HEK293 (cell line): Measurements from ENCODE around the gene MYT1.

Experiments
- CTCF ChIP-seq: fragments of 450-650 bp; formaldehyde crosslinking; IDR thresholded peaks from 2 replicates; pipeline ENCODE4 v1.5.1; 2016; ENCODE audit warnings: missing biosample characterization, missing genetic modification characterization
- HOXA7 ChIP-seq: sonication (generic); formaldehyde crosslinking; IDR thresholded peaks from 2 replicates; pipeline ENCODE4 v1.8.1; 2022; ENCODE audit warnings: missing genetic modification reagents, borderline replicate concordance
- HOXD13 ChIP-seq: sonication (generic); formaldehyde crosslinking; IDR thresholded peaks from 2 replicates; pipeline ENCODE4 v1.8.0; 2022; ENCODE audit warnings: missing genetic modification reagents, borderline replicate concordance
- REST ChIP-seq: fragments of 450-650 bp; formaldehyde crosslinking; IDR thresholded peaks from 2 replicates; pipeline ENCODE4 v1.5.1; 2016; ENCODE audit warnings: missing biosample characterization, missing genetic modification characterization
- SCRT2 ChIP-seq: fragments of 450-650 bp; formaldehyde crosslinking; IDR thresholded peaks from 2 replicates; pipeline ENCODE4 v1.5.1; 2016; ENCODE audit warnings: missing biosample characterization, missing genetic modification characterization
- SP3 ChIP-seq: fragments of 450-650 bp; formaldehyde crosslinking; IDR thresholded peaks from 2 replicates; pipeline ENCODE4 v1.5.1; 2016; ENCODE audit warnings: missing biosample characterization, missing genetic modification characterization
- SP7 ChIP-seq: fragments of 450-650 bp; formaldehyde crosslinking; IDR thresholded peaks from 2 replicates; pipeline ENCODE4 v1.5.1; 2016; ENCODE audit warnings: missing biosample characterization, missing genetic modification characterization
- TRIM28 ChIP-seq: IDR thresholded peaks from 2 replicates; pipeline ENCODE4 v1.6.1; 2011; ENCODE audit warnings: low read length, control low read depth, borderline replicate concordance
- ZBTB1 ChIP-seq: fragments of 450-650 bp; formaldehyde crosslinking; IDR thresholded peaks from 2 replicates; pipeline ENCODE4 v1.5.1; 2016; ENCODE audit warnings: missing biosample characterization, missing genetic modification characterization
- ZBTB21 ChIP-seq: fragments of 450-650 bp; formaldehyde crosslinking; IDR thresholded peaks from 2 replicates; pipeline ENCODE4 v1.5.1; 2017; ENCODE audit warnings: missing biosample characterization, missing genetic modification characterization
- ZBTB49 ChIP-seq: fragments of 450-650 bp; formaldehyde crosslinking; IDR thresholded peaks from 2 replicates; pipeline ENCODE4 v1.5.1; 2016; ENCODE audit warnings: missing biosample characterization, missing genetic modification characterization, low read depth
- ZNF121 ChIP-seq: fragments of 450-650 bp; formaldehyde crosslinking; IDR thresholded peaks from 2 replicates; pipeline ENCODE4 v1.5.1; 2016; ENCODE audit warnings: missing biosample characterization, missing genetic modification characterization
- ZNF155 ChIP-seq: fragments of 450-650 bp; formaldehyde crosslinking; IDR thresholded peaks from 2 replicates; pipeline ENCODE4 v1.5.1; 2016; ENCODE audit warnings: missing biosample characterization, missing genetic modification characterization
- ZNF184 ChIP-seq: fragments of 450-650 bp; IDR thresholded peaks from 2 replicates; pipeline ENCODE4 v1.5.1; 2018; ENCODE audit warnings: missing biosample characterization, mild to moderate bottlenecking, missing genetic modification characterization
- ZNF202 ChIP-seq: fragments of 450-650 bp; formaldehyde crosslinking; IDR thresholded peaks from 2 replicates; pipeline ENCODE4 v1.5.1; 2016; ENCODE audit warnings: missing biosample characterization, missing genetic modification characterization, borderline replicate concordance
- ZNF223 ChIP-seq: fragments of 450-650 bp; formaldehyde crosslinking; IDR thresholded peaks from 2 replicates; pipeline ENCODE4 v1.5.1; 2016; ENCODE audit warnings: missing biosample characterization, missing genetic modification characterization
- ZNF354C ChIP-seq: fragments of 450-650 bp; formaldehyde crosslinking; IDR thresholded peaks from 2 replicates; pipeline ENCODE4 v1.5.1; 2016; ENCODE audit warnings: missing biosample characterization, missing genetic modification characterization, low read depth, borderline replicate concordance
- ZNF433 ChIP-seq: fragments of 450-650 bp; formaldehyde crosslinking; IDR thresholded peaks from 2 replicates; pipeline ENCODE4 v1.5.1; 2016; ENCODE audit warnings: missing biosample characterization, missing genetic modification characterization, low read depth
- ZNF660 ChIP-seq: fragments of 450-650 bp; IDR thresholded peaks from 2 replicates; pipeline ENCODE4 v1.5.1; 2018; ENCODE audit warnings: missing biosample characterization, mild to moderate bottlenecking, missing genetic modification characterization
- ZNF707 ChIP-seq: fragments of 450-650 bp; formaldehyde crosslinking; IDR thresholded peaks from 2 replicates; pipeline ENCODE4 v1.5.1; 2016; ENCODE audit warnings: missing biosample characterization, missing genetic modification characterization
- ZNF776 ChIP-seq: fragments of 450-650 bp; formaldehyde crosslinking; IDR thresholded peaks from 2 replicates; pipeline ENCODE4 v1.5.0; 2017; ENCODE audit warnings: missing biosample characterization, missing genetic modification characterization, borderline replicate concordance
- TF ChIP-seq, protein P1 (sequence below): sonication (generic); formaldehyde crosslinking; IDR thresholded peaks from 2 replicates; pipeline ENCODE4 v1.8.1; 2022; ENCODE audit warnings: mild to moderate bottlenecking, moderate library complexity, missing genetic modification reagents
- TF ChIP-seq, protein P2 (sequence below): fragments of 450-650 bp; formaldehyde crosslinking; conservative IDR thresholded peaks from 2 replicates; pipeline ENCODE4 v1.5.1; 2016; ENCODE audit warnings: low read depth, missing biosample characterization, missing genetic modification characterization
- TF ChIP-seq, protein P3 (sequence below): fragments of 450-650 bp; formaldehyde crosslinking; IDR thresholded peaks from 2 replicates; pipeline ENCODE4 v1.5.1; 2016; ENCODE audit warnings: missing biosample characterization, missing genetic modification characterization, low read depth
- TF ChIP-seq, protein P4 (sequence below): fragments of 450-650 bp; IDR thresholded peaks from 2 replicates; pipeline ENCODE4 v1.5.1; 2018; ENCODE audit warnings: missing biosample characterization, mild to moderate bottlenecking, missing genetic modification characterization

Gene MYT1

DNA sequence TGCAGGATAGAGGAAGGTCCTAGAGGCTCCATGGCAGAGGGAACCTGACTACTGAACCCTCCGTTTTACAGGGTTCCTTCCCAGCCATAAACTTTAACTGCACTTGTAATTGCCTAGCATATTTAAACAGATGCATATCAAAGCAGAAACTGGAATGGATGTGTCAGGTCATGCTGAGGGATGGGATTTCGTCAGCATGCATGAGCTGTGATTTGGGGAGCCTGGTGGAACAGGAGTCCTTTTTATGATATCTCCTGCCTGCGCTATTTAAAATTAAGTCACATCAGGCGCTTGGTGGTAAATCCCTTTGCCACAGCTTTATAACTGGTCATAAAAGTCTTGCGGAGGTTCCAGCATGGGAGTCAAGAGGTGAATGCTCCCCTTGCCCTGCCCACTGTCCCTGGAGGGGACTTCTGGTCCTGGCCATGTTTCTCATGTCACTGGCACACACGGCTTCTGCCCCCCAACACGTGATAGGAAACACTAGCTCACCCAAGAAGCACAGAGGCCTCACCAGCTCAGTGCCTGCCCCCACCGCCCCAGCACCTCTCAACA, 65.3 kb downstream of the MYT1 start (continued):
- TF ChIP-seq HOXD13 (CRISPR knock-in tag), result no peak
- TF ChIP-seq ZBTB1 (tag by site-specific recombination), result no peak
- TF ChIP-seq, protein P1, sequence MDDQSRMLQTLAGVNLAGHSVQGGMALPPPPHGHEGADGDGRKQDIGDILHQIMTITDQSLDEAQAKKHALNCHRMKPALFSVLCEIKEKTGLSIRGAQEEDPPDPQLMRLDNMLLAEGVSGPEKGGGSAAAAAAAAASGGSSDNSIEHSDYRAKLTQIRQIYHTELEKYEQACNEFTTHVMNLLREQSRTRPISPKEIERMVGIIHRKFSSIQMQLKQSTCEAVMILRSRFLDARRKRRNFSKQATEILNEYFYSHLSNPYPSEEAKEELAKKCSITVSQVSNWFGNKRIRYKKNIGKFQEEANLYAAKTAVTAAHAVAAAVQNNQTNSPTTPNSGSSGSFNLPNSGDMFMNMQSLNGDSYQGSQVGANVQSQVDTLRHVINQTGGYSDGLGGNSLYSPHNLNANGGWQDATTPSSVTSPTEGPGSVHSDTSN (CRISPR knock-in tag), result no peak
- TF ChIP-seq HOXA7, result no peak
- TF ChIP-seq ZNF223 (tag by site-specific recombination), result no peak
- TF ChIP-seq ZNF660, result no peak
- no peak for TF ChIP-seq ZNF354C (tag by site-specific recombination)
- no peak for TF ChIP-seq TRIM28
- TF ChIP-seq ZNF433 (tag by site-specific recombination), result no peak
- TF ChIP-seq, protein P2, sequence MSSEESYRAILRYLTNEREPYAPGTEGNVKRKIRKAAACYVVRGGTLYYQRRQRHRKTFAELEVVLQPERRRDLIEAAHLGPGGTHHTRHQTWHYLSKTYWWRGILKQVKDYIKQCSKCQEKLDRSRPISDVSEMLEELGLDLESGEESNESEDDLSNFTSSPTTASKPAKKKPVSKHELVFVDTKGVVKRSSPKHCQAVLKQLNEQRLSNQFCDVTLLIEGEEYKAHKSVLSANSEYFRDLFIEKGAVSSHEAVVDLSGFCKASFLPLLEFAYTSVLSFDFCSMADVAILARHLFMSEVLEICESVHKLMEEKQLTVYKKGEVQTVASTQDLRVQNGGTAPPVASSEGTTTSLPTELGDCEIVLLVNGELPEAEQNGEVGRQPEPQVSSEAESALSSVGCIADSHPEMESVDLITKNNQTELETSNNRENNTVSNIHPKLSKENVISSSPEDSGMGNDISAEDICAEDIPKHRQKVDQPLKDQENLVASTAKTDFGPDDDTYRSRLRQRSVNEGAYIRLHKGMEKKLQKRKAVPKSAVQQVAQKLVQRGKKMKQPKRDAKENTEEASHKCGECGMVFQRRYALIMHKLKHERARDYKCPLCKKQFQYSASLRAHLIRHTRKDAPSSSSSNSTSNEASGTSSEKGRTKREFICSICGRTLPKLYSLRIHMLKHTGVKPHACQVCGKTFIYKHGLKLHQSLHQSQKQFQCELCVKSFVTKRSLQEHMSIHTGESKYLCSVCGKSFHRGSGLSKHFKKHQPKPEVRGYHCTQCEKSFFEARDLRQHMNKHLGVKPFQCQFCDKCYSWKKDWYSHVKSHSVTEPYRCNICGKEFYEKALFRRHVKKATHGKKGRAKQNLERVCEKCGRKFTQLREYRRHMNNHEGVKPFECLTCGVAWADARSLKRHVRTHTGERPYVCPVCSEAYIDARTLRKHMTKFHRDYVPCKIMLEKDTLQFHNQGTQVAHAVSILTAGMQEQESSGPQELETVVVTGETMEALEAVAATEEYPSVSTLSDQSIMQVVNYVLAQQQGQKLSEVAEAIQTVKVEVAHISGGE (tag by site-specific recombination), result no peak
- TF ChIP-seq, protein P3, sequence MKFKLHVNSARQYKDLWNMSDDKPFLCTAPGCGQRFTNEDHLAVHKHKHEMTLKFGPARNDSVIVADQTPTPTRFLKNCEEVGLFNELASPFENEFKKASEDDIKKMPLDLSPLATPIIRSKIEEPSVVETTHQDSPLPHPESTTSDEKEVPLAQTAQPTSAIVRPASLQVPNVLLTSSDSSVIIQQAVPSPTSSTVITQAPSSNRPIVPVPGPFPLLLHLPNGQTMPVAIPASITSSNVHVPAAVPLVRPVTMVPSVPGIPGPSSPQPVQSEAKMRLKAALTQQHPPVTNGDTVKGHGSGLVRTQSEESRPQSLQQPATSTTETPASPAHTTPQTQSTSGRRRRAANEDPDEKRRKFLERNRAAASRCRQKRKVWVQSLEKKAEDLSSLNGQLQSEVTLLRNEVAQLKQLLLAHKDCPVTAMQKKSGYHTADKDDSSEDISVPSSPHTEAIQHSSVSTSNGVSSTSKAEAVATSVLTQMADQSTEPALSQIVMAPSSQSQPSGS, result no peak
- TF ChIP-seq, protein P4, sequence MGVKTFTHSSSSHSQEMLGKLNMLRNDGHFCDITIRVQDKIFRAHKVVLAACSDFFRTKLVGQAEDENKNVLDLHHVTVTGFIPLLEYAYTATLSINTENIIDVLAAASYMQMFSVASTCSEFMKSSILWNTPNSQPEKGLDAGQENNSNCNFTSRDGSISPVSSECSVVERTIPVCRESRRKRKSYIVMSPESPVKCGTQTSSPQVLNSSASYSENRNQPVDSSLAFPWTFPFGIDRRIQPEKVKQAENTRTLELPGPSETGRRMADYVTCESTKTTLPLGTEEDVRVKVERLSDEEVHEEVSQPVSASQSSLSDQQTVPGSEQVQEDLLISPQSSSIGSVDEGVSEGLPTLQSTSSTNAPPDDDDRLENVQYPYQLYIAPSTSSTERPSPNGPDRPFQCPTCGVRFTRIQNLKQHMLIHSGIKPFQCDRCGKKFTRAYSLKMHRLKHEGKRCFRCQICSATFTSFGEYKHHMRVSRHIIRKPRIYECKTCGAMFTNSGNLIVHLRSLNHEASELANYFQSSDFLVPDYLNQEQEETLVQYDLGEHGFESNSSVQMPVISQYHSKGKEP, result peak; percentile 97
- TF ChIP-seq SP7, result peak; percentile 88
- no peak for TF ChIP-seq SP3 (tag by site-specific recombination)
- no peak for TF ChIP-seq ZBTB49
- peak; percentile 93 for TF ChIP-seq SCRT2 (tag by site-specific recombination)
- TF ChIP-seq CTCF (tag by site-specific recombination), result no peak
- no peak for TF ChIP-seq ZNF202 (tag by site-specific recombination)
- TF ChIP-seq ZNF776 (tag by site-specific recombination), result no peak
- TF ChIP-seq ZBTB21 (tag by site-specific recombination), result no peak
- no peak for TF ChIP-seq ZNF707 (tag by site-specific recombination)
- no peak for TF ChIP-seq REST
- TF ChIP-seq ZNF155 (tag by site-specific recombination), result no peak
- no peak for TF ChIP-seq ZNF184 (tag by site-specific recombination)
- no peak for TF ChIP-seq ZNF121 (tag by site-specific recombination)
